ENCODE data around the gene NUP88.

NUP88 gene

GRCh38 chr17:5355421-5356129 lies 63.9 kb downstream of the NUP88 start:
- no peak for DNase-seq (ENCODE audit: low read depth in 2 of 2)

DNA sequence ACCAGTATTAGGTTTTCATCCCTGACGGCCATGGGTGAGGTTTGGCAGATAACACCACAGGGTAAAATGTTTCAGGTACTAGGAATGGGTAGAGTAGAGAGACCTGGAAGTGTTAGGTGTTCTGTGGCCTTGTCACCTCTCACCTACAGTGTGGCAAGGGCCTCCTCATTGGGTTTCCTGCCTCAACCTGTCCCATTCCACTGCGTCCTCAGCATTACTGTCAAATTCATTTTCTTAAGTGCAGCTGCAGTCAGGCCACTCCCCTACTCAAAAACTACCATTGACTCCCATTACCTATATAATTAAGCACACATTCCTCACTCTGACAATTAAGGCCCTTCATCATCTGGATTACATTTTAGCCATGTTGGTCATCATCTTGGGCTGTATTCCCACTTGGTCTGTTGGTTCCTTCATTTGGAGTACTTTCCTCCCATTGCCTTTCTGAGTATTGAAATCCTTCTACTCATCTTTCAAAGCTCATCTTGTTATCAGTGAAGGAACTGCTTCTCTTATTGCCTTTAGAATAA lies 64.5 kb downstream of the NUP88 start:
- DNase-seq (ENCODE audit: low read depth in 2 of 2), result no peak

DNA sequence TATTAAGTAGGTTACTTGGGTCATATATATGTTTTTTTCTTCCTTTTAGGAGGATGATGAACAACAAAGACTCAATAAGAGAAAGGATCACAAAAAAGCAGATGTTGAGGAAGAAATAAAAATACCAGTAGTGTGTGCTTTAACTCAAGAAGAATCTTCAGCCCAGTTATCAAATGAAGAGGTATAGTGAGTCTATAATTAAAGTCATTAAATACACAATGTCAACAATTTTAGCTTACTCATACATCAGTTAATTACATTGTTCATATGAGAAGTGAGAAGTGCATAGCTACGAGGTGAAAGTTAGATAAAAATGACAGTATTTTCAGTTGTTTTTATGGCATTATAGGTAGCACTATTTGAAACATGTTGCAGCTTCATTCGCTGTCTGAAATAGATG lies 65.2 kb downstream of the NUP88 start:
- DNase-seq (ENCODE audit: low read depth in 2 of 2), result no peak

GRCh38 chr17:5352681-5353289 lies 66.7 kb downstream of the NUP88 start:
- no peak for DNase-seq (ENCODE audit: low read depth in 2 of 2)

DNA sequence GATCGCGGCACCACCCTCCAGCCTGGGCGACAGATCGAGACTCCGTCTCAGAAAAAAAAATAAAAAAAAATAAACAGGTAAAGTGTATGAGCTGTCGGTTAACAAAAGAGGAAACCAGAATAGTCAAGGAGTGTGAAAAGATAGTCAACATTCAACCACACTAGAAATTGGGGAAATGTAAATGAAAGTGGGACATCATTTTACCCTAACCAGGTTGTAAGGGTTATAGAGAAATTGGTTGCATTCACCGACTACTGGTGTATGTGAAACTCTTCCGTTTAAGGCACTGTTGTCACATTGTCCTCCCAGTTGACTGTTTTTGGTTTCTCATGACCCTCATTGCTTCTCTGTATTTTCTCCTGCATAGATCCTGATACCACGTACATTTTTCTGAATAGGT lies 74.5 kb downstream of the NUP88 start:
- no peak for DNase-seq (ENCODE audit: low read depth in 2 of 2)
